GM20000 (cell line): ENCODE data around the gene GABRG3.

ENCODE experiments used
- DNase-seq: peaks from one replicate; pipeline ENCODE4 v3.0.0; 2012; ENCODE audit warnings: low spot score
- CTCF ChIP-seq: IDR thresholded peaks from 2 replicates; pipeline ENCODE4 v1.5.1; 2012; ENCODE audit warnings: mild to moderate bottlenecking, control low read depth; ENCODE audit errors: extremely low read depth, missing control alignments

The GABRG3 gene

GRCh38 chr15:27086805-27087204 lies 115.8 kb downstream of the GABRG3 start:
- DNase-seq, result no peak
- TF ChIP-seq CTCF, result no peak

- DNase-seq, result no peak
- TF ChIP-seq CTCF, result no peak
Measured at GRCh38 chr15:27087651-27088583, 116.9 kb downstream of the GABRG3 start.

- no peak for TF ChIP-seq CTCF
Measured at GRCh38 chr15:27088584-27089232, 117.7 kb downstream of the GABRG3 start.

GRCh38 chr15:27089233-27089586 lies 118.2 kb downstream of the GABRG3 start:
- TF ChIP-seq CTCF, result no peak

More at GRCh38 chr15:27088584-27089232, 117.7 kb downstream of the GABRG3 start:
- DNase-seq, result no peak

GRCh38 chr15:27089676-27090075 lies 118.7 kb downstream of the GABRG3 start:
- no peak for DNase-seq
- no peak for TF ChIP-seq CTCF

More at GRCh38 chr15:27089233-27089586, 118.2 kb downstream of the GABRG3 start:
- no peak for DNase-seq

- no peak for TF ChIP-seq CTCF
- DNase-seq, result no peak
Measured at GRCh38 chr15:27091270-27091940, 120.4 kb downstream of the GABRG3 start.

- TF ChIP-seq CTCF, result no peak
Measured at GRCh38 chr15:27092390-27092789, 121.4 kb downstream of the GABRG3 start.

More at GRCh38 chr15:27092390-27092789, 121.4 kb downstream of the GABRG3 start:
- DNase-seq, result no peak
